ENCODE data around the gene ZNF280B. TPM values are rescaled to one million over a fixed set of nuclear protein-coding genes. Genes with fewer than 3 reads are reported as not detected.
A peak's percentile ranks its signal among the peaks of the same experiment; 100 is the strongest.

The ZNF280B gene, protein sequence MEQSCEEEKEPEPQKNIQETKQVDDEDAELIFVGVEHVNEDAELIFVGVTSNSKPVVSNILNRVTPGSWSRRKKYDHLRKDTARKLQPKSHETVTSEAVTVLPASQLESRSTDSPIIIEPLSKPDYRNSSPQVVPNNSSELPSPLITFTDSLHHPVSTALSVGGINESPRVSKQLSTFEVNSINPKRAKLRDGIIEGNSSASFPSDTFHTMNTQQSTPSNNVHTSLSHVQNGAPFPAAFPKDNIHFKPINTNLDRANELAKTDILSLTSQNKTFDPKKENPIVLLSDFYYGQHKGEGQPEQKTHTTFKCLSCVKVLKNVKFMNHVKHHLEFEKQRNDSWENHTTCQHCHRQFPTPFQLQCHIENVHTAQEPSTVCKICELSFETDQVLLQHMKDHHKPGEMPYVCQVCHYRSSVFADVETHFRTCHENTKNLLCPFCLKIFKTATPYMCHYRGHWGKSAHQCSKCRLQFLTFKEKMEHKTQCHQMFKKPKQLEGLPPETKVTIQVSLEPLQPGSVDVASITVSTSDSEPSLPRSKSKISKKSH
- total RNA-seq = 0.28 and 0.46 TPM in 2 replicates

DNA sequence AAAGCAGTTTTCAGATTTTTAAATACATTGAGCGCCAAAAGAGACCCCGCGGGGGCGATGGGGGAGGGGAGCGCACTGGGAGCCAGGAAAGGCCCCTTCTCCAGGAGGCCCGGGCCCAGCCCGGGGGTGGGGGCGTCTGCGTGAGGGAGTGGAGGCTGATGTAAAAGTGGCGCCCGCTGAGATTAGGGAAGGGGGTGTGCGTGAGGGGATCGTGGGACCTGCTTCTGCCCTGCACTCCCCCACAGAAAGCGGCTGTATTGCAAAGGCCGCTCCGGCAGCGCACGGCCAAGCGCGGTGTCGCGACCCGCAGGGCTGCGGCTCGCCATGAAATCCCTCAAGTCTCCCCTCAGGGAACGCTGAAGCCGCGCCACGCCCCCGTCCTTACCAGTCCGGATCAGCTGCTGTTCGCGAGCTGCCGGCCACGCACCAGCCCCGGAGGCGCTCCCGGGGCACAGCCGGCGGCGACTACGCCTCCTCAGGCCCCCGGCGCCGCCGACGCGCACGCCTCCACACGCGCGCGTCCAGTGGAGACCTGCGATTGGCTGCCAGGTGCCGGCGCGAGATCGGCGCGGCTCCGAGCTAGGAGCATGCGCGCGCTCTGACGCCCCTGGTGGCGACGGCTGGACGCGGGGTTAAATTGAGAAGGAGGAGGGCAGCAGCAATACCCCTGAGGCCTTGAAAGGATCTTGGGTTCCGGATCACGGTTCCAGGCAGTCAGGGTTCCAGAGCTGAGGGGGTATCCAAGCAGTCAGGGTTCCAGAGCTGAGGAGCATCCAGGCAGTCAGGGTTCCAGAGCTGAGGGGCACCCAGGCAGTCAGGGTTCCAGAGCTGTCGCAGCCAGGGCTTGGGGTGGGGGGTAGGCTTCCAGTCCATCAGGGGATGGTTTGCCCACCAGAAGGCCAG is at the start of gene ZNF280B:
TSS of gene ZNF280B (minus strand) at position 469 of the 903 bp plus-strand sequence. CDS start 19,344 bp downstream, outside the sequence.
- DNase-seq (ENCODE audit: low read depth, low spot score) = peak; percentile 52

DNA sequence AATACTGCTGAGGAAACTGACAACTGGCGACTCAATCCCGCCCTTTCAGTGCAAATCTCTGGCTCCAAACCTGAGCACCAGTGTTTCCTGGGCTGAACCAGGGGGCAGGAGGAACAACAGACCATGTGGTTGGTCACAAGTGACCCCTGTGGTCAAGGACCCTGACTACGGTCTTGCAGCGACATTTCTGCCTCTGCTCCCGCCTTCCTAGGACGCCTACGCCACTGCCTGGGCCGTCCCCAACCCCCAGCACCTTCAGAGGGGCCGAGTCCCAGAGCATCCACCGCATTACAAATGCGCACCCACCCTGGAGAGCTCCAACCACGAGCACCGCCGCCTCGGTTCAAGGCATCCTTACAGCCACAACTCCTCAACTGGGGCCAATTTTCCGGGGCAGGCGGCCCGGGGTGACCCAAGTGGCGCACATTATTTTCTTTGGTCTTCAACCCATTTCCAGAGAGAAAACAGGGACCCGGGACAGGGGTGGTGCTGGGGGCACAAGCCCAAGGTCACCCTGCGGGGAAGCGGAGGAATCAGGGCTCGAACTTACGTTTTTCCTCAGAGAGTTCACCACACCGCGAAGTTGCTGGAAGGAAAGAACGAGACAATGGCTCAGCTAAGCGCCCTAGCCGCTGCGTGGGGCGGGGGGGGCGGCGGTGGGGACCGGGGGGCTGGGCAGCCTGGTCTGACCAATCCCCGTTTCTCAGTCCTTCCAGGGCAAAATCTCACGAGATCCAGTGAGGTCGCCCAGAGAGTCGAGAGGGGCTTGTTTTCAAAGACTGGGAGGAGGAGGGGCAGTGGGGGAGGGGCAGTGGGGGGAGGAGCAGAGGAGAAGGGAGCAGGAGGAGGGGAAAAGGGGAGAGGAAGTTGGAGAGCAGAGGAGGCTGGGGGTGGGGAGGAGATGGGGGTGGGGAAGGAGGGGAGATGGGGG is 48.7 kb upstream of the ZNF280B start:
- no peak for DNase-seq (ENCODE audit: low read depth, low spot score)

DNA sequence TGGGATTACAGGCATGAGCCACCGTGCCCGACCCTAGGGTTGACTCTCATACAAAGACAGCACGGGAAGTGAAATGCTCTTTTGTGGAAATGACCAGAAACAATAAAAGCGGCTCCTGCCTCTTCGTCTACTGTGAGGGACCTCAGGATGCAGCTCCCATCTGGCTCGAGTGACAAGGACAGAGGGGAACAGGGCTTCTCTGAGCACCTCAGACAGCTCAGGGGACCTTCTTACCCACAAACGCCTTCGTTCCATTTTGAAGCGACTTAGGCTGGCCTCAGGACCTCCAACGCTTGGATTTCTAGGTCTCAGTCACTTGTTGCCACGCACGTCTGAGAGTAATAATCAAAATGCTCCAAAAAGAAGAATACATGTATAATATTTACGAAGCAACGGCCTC is 48.0 kb upstream of the ZNF280B start:
- DNase-seq (ENCODE audit: low read depth, low spot score) = no peak

GRCh38 chr22:22555596-22555995 is 47.1 kb upstream of the ZNF280B start:
- no peak for DNase-seq (ENCODE audit: low read depth, low spot score)

DNA sequence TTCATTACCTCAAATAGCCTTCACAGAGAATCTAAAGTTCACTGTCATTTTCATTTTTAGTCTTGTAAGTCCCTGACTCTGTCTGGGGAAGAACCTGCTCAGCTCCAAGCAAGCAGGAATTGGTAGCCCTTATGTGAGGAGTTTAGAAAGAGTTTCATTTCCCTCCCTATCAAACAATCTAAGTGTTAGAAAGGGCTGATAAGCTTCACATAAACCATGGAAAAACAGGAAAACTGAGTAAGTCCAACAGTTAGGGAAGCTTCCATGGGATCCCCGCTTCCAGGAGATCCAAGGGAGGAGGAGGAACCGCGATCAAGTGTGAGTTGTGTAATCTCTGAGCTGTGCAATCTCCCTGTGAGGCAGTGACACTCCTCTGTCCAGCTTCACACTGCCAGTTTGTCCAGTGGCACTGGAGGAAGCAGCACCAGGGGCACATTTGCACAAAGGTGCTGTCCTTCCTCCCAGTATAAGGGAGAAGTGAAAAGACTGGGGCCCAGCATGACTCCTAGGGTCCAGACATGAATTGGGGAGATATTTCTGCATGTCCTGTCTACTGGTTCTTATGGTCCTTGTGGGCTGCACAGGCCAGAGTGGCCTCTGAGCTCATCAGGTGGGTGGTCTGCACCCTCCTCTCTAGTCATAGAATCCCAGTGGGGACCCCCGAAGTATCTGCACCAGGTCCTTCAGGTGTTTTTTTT is 46.2 kb upstream of the ZNF280B start:
- no peak for DNase-seq (ENCODE audit: low read depth, low spot score)

DNA sequence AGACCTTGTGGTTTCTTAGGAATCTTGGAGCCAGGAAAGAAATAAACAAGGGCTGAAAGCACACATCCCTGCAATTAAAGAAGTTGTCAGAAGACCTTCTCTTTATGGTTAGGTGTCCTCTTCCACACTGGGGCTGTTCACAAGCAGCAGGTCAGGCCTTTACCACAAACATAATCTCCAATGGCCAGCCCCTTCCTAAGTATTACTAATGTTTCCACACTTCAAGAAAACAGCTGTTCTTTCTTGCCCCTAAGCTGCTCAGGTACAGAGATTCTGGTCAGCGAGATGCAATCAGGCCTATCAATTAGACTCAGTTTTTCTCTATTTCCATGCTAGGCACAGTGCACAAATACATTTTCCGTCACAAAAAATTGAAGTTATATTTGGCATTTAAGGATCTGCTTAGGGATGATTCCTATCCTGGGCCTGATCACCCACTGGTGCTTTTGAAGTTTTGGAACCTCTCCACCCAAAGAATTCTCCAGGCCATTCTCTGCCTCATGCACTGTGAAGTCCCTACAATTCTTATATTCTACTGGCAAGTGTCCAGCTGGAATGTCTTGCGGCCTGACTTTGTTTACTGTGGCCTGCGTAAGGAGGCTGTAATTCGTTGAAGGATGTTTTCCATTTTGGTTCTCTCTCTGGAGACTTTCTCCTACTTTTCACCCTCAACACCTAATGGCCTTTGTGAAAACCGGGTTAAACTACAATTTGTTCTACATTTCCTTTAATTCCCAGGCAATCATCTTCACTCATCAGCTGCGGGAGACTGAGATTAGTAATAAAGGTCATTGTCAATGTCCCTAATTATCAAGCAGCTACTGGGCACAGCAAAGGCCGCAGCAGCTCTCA is 45.4 kb upstream of the ZNF280B start:
- DNase-seq (ENCODE audit: low read depth, low spot score) = no peak

DNA sequence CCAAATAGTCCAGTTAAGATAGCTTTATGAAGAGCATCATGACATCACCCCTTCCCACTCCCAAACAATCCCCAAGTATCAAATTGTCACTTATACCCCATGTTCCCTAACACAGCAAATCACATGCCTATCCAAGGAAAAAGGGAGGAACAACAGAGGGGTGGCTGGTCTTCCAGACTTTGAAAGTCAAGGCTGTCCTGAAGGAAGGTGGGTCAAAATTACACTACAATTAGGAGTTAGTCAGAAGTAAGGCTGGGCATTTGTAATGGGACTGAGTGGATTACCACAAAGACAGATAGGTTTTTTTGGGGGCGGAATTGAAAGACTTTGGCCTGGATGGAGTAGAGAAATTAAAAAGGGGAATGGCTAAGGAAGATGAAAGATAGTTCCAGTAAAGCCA is 44.6 kb upstream of the ZNF280B start:
- DNase-seq (ENCODE audit: low read depth, low spot score) = no peak

- DNase-seq (ENCODE audit: low read depth, low spot score) = no peak
These were observed 44.1 kb upstream of the ZNF280B start for GRCh38 chr22:22552630-22553029.

DNA sequence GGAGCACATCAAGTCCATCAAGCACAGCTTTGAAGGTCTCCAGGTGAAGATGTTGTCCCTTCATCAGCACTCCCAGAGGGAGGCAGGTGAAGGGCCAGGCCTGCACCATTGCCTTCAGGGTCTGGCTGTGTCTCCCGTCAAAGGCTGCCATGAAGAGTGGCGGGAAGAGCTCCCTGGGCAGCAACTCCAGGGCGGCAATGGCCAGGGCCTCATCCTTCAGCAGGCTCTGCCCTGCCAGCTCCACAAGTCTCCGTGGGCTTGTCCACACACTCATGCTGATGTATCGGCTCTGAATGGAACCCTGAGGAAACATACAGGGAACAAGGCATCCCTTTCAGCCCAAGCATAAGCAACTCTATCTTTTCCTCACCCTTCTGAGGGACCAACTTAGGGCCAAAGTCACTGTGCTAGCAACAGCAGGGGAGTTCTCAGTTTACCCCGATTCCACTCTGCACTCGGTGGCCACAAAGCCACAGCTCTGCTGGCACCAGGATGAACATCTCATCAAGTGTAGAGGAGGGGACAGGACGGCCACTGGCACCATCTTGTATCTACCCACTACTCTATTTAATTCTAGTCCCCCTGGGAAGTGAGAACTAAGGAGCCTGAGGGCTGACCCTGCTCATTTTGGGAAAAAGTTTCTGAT is 42.4 kb upstream of the ZNF280B start:
- no peak for DNase-seq (ENCODE audit: low read depth, low spot score)

DNA sequence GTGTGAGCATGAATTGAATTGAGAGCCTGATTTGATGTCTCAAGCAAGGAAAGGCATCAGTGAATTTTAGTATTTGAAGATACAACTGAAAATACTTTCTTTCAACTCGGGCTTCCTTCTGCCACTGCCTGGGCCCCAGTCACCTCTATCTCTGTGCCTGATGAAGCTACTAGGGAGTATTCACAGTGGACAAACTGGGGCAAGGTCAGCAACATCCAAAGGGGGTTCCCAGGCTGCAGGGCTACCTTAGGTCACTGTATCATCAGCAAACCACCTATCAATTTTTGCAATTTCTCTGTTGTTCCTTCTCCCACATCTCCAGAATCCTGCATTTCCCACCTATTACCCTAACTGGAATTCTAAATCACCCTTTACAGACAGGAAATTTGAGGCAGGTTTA is 40.4 kb upstream of the ZNF280B start:
- no peak for DNase-seq (ENCODE audit: low read depth, low spot score)

- DNase-seq (ENCODE audit: low read depth, low spot score) = no peak
These were observed 39.8 kb upstream of the ZNF280B start for GRCh38 chr22:22548317-22548716.

GRCh38 chr22:22547692-22548300 is 39.3 kb upstream of the ZNF280B start:
- DNase-seq (ENCODE audit: low read depth, low spot score) = no peak

- no peak for DNase-seq (ENCODE audit: low read depth, low spot score)
These were observed 38.7 kb upstream of the ZNF280B start for GRCh38 chr22:22547226-22547625.

- no peak for DNase-seq (ENCODE audit: low read depth, low spot score)
These were observed 37.9 kb upstream of the ZNF280B start for GRCh38 chr22:22546490-22546889.

- no peak for DNase-seq (ENCODE audit: low read depth, low spot score)
These were observed 36.5 kb upstream of the ZNF280B start for GRCh38 chr22:22545084-22545483.

DNA sequence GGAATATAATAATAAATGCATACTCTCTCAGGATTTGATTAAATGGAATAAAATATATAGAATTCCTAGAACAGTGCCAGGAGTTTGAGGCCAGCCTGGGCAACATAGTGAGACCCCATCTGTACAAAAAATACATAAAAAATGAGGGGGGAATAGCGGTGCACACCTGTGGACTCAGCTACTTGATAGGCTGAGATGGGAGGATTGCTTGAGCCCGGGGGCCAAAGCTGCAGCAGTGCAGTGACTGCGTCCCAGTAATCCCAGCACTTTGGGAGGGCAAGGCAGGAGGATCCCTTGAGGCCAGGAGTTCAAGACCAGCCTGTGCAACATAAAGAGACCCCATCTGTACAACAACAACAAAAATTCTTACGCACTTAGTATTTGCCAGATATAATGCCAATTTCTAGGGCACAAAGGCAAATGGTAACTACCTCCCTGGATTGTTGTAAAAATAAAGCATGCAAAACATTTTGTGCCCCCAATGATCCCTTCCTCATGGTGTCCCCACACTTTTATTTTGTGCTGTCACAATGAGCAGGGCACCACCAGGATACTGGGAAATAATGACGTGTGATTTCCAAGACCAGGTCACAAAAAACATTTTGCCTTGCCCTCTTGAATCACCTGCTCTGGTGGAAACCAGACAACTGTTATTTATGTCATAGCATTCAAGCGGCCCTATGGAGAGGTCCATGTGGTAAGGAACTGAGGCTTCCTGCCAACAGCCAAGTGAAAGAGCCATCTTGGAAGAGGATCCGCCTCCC is 29.9 kb upstream of the ZNF280B start:
- DNase-seq (ENCODE audit: low read depth, low spot score) = no peak

DNA sequence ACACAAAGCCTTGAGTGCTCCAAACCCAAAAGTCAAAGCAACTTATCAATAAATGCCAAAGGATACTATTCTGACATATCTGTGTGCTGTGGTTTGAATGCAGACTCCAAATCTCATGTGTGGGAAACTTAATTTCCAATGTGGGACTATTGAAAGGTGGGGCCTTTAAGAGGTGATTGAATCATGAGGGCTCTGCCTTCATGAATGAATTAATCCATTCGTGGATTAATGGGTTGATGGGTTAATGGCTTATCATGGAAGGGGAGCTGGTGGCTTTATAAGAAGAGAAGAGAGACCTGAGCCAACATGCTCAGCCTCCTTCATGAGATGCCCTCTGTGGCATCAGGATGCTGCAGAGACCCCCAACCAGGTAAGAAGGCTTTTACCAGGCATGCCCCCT is 28.4 kb upstream of the ZNF280B start:
- no peak for DNase-seq (ENCODE audit: low read depth, low spot score)

DNA sequence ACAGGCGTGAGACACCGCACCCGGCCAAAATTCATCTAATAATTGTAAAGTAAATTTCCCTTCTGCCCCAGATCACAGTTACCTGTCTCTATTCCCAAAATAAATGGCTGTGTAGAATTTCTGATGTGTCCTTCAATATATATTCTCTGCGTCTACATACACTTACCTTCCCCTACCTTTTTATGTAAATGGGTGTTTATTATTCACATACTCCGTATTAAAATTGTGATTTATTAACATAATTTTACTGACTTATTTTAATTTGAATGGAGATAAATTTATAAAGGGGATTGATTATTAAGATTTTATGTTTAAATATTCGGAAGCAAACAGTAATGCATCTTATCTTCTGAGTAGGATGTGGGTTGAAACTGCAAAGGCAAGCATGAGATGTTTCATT is 28.0 kb upstream of the ZNF280B start:
- DNase-seq (ENCODE audit: low read depth, low spot score) = no peak
